Panc1 (cell line): ENCODE results near the gene PTPN22. TPM values are rescaled to one million over a fixed set of nuclear protein-coding genes. Genes with fewer than 3 reads are reported as not detected.
A peak's percentile ranks its signal among the peaks of the same experiment; 100 is the strongest.

ENCODE experiments used
- ATAC-seq: fragments of 200-7000 bp; cut with Tn5 transposase; 2 replicates; pipeline ENCODE4 v1.9.1; 2020; ENCODE audit warnings: mild to moderate bottlenecking, moderate library complexity
- BruUV-seq: library from RNA; stranded (reverse); fragments of 400-500 nt; replicated peaks from 2 replicates; lab custom pipeline; 2021; lab: Mats Ljungman, UMichigan
- CTCF ChIA-PET: fragments of 300-600 bp; sonication (Branson Sonifier 250); formaldehyde crosslinking; loops from one replicate; lab custom pipeline; 2022; ENCODE audit warnings: antibody characterized with exemption; lab: Charles Lee
- POLR2A ChIA-PET: fragments of 300-600 bp; sonication (Branson Sonifier 250); formaldehyde crosslinking; loops from one replicate; lab custom pipeline; 2022; ENCODE audit warnings: antibody characterized with exemption; lab: Charles Lee
- DNase-seq: peaks from one replicate; pipeline ENCODE4 v3.0.0-alpha.2; 2010; ENCODE audit warnings: low read depth, low spot score
- H3K27ac ChIP-seq: 2 replicates; pipeline ENCODE4 v1.5.1; 2011; ENCODE audit warnings: mild to moderate bottlenecking, low read length, inconsistent platforms
- H3K27me3 ChIP-seq: fragments of 200-500 bp; sonication (Bioruptor generic); 2 replicates; pipeline ENCODE4 v1.6.0; 2014; ENCODE audit warnings: low read length, inconsistent platforms; ENCODE audit not compliant: control insufficient read depth, insufficient read depth
- H3K36me3 ChIP-seq: fragments of 200-500 bp; sonication (Bioruptor generic); 2 replicates; pipeline ENCODE4 v1.5.1; 2014; ENCODE audit warnings: inconsistent platforms, mild to moderate bottlenecking, low read length, moderate library complexity; ENCODE audit not compliant: control insufficient read depth, insufficient read depth
- H3K4me1 ChIP-seq: 2 replicates; pipeline ENCODE4 v1.5.1; 2011; ENCODE audit warnings: inconsistent platforms, mild to moderate bottlenecking, low read length, moderate library complexity; ENCODE audit not compliant: control insufficient read depth, insufficient read depth
- H3K4me3 ChIP-seq, 2 experiments: 2 replicates each; pipeline ENCODE4 v1.5.1; 2011 to 2012; ENCODE audit warnings: low read depth in 2 of 2, low read length in 2 of 2, mild to moderate bottlenecking in 2 of 2, inconsistent platforms in 1 of 2, moderate library complexity in 1 of 2
- H3K9me3 ChIP-seq: fragments of 200-500 bp; sonication (Bioruptor generic); 2 replicates; pipeline ENCODE4 v1.5.1; 2014; ENCODE audit warnings: low read depth, mild to moderate bottlenecking, inconsistent platforms, low read length, moderate library complexity; ENCODE audit not compliant: control insufficient read depth, insufficient read depth
- POLR2AphosphoS5 ChIP-seq: IDR thresholded peaks from 2 replicates; pipeline ENCODE4 v1.6.1; 2012; ENCODE audit warnings: mild to moderate bottlenecking, low read depth, low read length, moderate library complexity
- SIN3A ChIP-seq: IDR thresholded peaks from 2 replicates; pipeline ENCODE4 v1.6.1; 2012; ENCODE audit warnings: low read depth, mild to moderate bottlenecking, low read length, moderate library complexity, borderline replicate concordance; ENCODE audit not compliant: insufficient read depth
- TCF7L2 ChIP-seq: IDR thresholded peaks from 2 replicates; pipeline ENCODE4 v1.6.1; 2011; ENCODE audit warnings: mild to moderate bottlenecking, low read depth, low read length, inconsistent platforms
- in situ Hi-C: cut with HindIII; loops from 2 replicates; pipeline ENCODE4 v1.10.0; 2016; ENCODE audit warnings: low sequenced_read_pairs, low pct_unique_long_range_greater_than_20kb
- intact Hi-C: fragments of 100-400 bp; cut with micrococcal nuclease; formaldehyde crosslinking; loops from one replicate; pipeline ENCODE4 v1.10.0; 2022; ENCODE audit not compliant: unreplicated experiment
- total RNA-seq: library from RNA; stranded (reverse); gene quantifications from one replicate; pipeline ENCODE4 v1.2.1, GENCODE V29; 2021; ENCODE audit not compliant: unreplicated experiment
- TF ChIP-seq, protein P1 (sequence below): fragments of 450-650 bp; IDR thresholded peaks from 2 replicates; pipeline ENCODE4 v1.5.1; 2017; ENCODE audit warnings: mild to moderate bottlenecking
- TF ChIP-seq, protein P2 (sequence below), 2 experiments: IDR thresholded peaks; 2 replicates each; pipeline ENCODE4 v1.6.1; 2011 to 2012; ENCODE audit warnings: low read depth in 2 of 2, control low read depth in 1 of 2, low read length in 1 of 2, mild to moderate bottlenecking in 1 of 2, moderate library complexity in 1 of 2; ENCODE audit not compliant: insufficient read depth in 1 of 2

Gene PTPN22
- total RNA-seq, 1 experiment from 2014 or later, result not detected

DNA sequence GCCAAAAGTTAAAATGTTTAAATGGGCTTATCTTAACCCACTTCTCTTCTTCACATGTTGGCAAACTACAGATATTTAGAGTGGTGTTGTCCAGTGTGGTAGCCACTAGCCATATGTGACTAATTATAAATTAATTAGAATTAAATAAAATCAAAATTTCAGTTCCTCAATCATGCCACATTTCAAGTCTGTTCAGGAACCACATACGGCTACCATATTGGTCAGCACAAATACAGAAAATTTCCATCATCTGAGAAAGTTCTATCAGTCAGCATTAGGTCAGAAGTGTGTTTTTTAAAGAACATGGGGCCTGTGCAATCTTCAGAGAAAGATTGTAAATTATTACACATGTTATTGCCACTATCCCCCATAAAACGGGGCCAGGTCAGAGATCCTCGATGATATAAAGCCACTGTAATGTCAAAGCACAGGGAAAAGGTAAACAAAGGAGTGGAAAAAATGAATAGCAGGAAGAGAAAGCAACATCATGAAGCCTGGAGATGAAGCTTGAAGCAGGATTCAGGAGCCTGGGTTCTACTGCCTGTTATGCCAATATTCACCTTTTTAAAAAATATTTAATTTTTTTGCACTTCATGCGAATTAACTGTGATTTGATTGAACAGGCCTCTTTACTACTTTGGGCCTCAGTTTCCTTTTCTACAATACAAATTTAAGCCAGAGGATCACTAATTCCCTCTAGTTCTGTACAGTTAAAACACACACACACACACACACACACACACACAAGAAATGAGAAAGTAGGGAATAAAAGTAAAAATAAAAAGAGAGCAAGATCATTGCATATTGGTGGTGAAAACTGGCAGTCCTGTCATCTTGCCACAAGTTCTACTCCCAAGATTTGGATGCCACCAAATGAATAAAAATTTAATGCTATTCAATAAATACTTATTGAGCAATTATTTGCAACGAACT lies 61.6 kb downstream of the PTPN22 start:
- POLR2A ChIA-PET, result no interaction called here
- Histone ChIP-seq H3K27me3 (no peaks in the 10 kb centered on the region), H3K4me1 (peaks cover 13% of the 10 kb centered on the region), H3K36me3 (peaks cover 3% of the 10 kb centered on the region; the same call in 1 of the 2 replicates), H3K27ac (peak overlapping the region; percentile 83), H3K9me3 (no peaks in the 10 kb centered on the region), H3K4me3 (peak overlapping the region; percentile 88 to 89)
- in situ Hi-C loops, result no loop called here
- ATAC-seq, result no peak
- CTCF ChIA-PET, result no interaction called here
- TF ChIP-seq, protein P1, sequence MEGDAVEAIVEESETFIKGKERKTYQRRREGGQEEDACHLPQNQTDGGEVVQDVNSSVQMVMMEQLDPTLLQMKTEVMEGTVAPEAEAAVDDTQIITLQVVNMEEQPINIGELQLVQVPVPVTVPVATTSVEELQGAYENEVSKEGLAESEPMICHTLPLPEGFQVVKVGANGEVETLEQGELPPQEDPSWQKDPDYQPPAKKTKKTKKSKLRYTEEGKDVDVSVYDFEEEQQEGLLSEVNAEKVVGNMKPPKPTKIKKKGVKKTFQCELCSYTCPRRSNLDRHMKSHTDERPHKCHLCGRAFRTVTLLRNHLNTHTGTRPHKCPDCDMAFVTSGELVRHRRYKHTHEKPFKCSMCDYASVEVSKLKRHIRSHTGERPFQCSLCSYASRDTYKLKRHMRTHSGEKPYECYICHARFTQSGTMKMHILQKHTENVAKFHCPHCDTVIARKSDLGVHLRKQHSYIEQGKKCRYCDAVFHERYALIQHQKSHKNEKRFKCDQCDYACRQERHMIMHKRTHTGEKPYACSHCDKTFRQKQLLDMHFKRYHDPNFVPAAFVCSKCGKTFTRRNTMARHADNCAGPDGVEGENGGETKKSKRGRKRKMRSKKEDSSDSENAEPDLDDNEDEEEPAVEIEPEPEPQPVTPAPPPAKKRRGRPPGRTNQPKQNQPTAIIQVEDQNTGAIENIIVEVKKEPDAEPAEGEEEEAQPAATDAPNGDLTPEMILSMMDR, result no peak
- no peak for TF ChIP-seq SIN3A
- TF ChIP-seq, protein P2, sequence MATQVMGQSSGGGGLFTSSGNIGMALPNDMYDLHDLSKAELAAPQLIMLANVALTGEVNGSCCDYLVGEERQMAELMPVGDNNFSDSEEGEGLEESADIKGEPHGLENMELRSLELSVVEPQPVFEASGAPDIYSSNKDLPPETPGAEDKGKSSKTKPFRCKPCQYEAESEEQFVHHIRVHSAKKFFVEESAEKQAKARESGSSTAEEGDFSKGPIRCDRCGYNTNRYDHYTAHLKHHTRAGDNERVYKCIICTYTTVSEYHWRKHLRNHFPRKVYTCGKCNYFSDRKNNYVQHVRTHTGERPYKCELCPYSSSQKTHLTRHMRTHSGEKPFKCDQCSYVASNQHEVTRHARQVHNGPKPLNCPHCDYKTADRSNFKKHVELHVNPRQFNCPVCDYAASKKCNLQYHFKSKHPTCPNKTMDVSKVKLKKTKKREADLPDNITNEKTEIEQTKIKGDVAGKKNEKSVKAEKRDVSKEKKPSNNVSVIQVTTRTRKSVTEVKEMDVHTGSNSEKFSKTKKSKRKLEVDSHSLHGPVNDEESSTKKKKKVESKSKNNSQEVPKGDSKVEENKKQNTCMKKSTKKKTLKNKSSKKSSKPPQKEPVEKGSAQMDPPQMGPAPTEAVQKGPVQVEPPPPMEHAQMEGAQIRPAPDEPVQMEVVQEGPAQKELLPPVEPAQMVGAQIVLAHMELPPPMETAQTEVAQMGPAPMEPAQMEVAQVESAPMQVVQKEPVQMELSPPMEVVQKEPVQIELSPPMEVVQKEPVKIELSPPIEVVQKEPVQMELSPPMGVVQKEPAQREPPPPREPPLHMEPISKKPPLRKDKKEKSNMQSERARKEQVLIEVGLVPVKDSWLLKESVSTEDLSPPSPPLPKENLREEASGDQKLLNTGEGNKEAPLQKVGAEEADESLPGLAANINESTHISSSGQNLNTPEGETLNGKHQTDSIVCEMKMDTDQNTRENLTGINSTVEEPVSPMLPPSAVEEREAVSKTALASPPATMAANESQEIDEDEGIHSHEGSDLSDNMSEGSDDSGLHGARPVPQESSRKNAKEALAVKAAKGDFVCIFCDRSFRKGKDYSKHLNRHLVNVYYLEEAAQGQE (IDR thresholded peaks at IDR 0.05; ENCODE audit: insufficient read depth in 1 of 2, low read depth in 2 of 2, low read length in 1 of 2), result no peak
- TF ChIP-seq POLR2AphosphoS5, result no peak
- TF ChIP-seq TCF7L2, result no peak
- TSS peak; percentile 66 for BruUV-seq
- intact Hi-C loops, result no loop called here
- no peak for DNase-seq

DNA sequence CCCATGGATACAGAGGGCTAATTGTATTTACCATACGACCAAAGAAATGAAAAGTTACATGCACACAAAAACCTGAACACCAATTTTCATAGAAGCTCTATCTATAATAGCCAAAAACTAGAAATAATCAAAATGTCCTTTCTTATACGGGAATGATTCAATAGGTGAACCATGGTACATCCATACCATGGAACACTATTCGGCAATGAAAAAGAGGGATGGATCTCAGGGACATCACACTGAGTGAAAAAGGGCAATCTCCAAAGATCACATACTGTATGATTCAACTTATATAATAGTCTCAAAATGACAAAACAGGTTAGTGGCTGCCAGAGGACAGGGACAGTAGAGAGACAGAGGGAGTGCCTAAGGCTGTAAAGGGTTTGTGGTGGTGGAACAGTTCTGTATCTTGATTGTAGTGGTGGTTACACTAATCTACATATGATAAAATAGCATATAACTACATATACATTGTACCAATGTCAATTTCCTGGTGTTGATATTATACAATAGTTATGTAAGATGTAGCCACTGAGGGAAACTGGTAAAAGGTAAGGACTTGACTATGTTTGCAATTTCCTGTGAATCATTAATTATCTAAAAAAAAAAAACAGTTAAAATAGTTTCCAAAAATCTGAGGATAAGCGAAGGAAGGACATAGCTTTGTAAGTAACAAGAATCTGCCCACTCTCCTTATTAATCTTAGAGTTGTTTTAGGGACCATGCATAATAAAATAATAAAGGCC lies 62.9 kb downstream of the PTPN22 start:
- in situ Hi-C loops (no loop called here), intact Hi-C loops (no loop called here)
- Histone ChIP-seq H3K27me3 (no peaks in the 10 kb centered on the region), H3K4me1 (peaks cover 22% of the 10 kb centered on the region), H3K27ac (no peak overlapping the region), H3K4me3 (no peak overlapping the region), H3K9me3 (no peaks in the 10 kb centered on the region), H3K36me3 (peaks cover 3% of the 10 kb centered on the region; the same call in 1 of the 2 replicates)
- DNase-seq, result no peak
- BruUV-seq, result no TSS peak
- TF ChIP-seq, protein P2 (IDR thresholded peaks at IDR 0.05; ENCODE audit: insufficient read depth in 1 of 2, low read depth in 2 of 2, low read length in 1 of 2), result no peak
- TF ChIP-seq TCF7L2 (no peak), SIN3A (no peak), POLR2AphosphoS5 (no peak)
- TF ChIP-seq, protein P1, result no peak
- no peak for ATAC-seq
- POLR2A ChIA-PET, result no interaction called here
- CTCF ChIA-PET, result no interaction called here
